HepG2 (cell line): Measurements from ENCODE around the gene FBXO10.
A peak's percentile ranks its signal among the peaks of the same experiment; 100 is the strongest.

Experiments
- ATF7 ChIP-seq, 2 experiments: fragments of 450-650 bp in 1 of 2; sonication (generic) in 1 of 2; formaldehyde crosslinking in 1 of 2; IDR thresholded peaks; 2 replicates each; pipeline versions ENCODE4 v1.4.0 to v1.6.1; 2016 to 2020; ENCODE audit warnings: antibody characterized with exemption in 1 of 2, mild to moderate bottlenecking in 1 of 2, missing genetic modification reagents in 1 of 2
- HDAC6 ChIP-seq: fragments of 200-600 bp; sonication (generic); IDR thresholded peaks from 2 replicates; pipeline ENCODE4 v1.7.0; 2017; ENCODE audit warnings: mild to moderate bottlenecking, antibody characterized with exemption, low read length, low read depth
- MYNN ChIP-seq: sonication (generic); formaldehyde crosslinking; IDR thresholded peaks from 2 replicates; pipeline ENCODE4 v1.4.0; 2020; ENCODE audit warnings: mild to moderate bottlenecking, low read depth, missing genetic modification reagents
- ZBTB7A ChIP-seq: sonication (generic); formaldehyde crosslinking; IDR thresholded peaks from 2 replicates; pipeline ENCODE4 v1.8.0; 2022; ENCODE audit warnings: mild to moderate bottlenecking, missing genetic modification reagents
- ZNF10 ChIP-seq: sonication (generic); formaldehyde crosslinking; IDR thresholded peaks from 2 replicates; pipeline ENCODE4 v1.4.0; 2020; ENCODE audit warnings: mild to moderate bottlenecking, low read depth, missing genetic modification reagents, borderline replicate concordance
- ZNF224 ChIP-seq: sonication (generic); formaldehyde crosslinking; IDR thresholded peaks from 2 replicates; pipeline ENCODE4 v1.5.0; 2020; ENCODE audit warnings: mild to moderate bottlenecking, missing genetic modification reagents
- ZNF562 ChIP-seq: sonication (generic); formaldehyde crosslinking; IDR thresholded peaks from 2 replicates; pipeline ENCODE4 v1.8.0; 2022; ENCODE audit warnings: missing genetic modification reagents, borderline replicate concordance
- TF ChIP-seq, protein P1 (sequence below): sonication (generic); formaldehyde crosslinking; IDR thresholded peaks from 2 replicates; pipeline ENCODE4 v1.5.0; 2020; ENCODE audit warnings: mild to moderate bottlenecking, missing genetic modification reagents, moderate library complexity

DNA sequence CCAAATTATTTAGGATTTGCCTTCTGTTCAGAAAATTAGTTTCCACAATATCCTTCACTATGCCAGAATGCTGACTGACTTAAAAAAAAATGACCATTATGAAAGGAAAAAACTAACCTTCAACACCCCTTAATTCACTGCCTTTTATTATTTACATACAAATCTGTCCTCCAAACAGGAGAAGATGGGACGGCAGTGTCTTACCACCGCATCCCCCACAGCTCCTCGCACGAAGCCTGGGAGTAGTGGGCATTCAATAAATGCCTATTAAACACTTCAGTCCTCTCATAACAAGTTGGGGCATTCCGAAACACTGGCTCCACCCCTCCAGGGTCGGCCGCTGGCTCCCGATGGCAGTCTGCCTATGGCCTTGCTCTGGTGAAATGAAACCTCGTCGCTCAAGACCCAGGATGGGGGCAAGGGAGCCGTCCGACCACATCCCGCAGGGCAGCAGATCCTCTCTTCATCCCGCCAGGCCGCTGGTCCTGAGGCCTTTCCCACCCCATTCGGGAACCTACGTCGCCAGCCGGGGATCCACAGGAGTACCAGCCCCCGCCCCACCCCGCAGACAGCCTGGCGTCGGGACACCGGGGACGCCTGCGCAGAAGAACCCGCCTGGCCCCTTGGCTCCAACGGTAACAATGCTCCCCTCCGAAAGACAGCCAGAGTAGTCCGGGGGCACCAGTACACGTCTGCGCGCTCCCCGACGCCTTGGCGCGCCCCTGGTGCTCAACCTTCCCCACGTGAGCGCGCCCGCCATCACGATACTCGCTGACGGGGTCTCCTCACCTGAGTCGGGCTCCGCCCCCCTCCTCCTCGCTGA, 111.5 kb downstream of the FBXO10 start:
- no peak for TF ChIP-seq MYNN (CRISPR knock-in tag)
- TF ChIP-seq ATF7 (IDR thresholded peaks at IDR 0.05) = no peak
- peak; percentile 7; the same call in 1 of the 2 replicates for TF ChIP-seq ATF7 (CRISPR knock-in tag; IDR thresholded peaks at IDR 0.05)
- TF ChIP-seq ZBTB7A = no peak
- TF ChIP-seq, protein P1, sequence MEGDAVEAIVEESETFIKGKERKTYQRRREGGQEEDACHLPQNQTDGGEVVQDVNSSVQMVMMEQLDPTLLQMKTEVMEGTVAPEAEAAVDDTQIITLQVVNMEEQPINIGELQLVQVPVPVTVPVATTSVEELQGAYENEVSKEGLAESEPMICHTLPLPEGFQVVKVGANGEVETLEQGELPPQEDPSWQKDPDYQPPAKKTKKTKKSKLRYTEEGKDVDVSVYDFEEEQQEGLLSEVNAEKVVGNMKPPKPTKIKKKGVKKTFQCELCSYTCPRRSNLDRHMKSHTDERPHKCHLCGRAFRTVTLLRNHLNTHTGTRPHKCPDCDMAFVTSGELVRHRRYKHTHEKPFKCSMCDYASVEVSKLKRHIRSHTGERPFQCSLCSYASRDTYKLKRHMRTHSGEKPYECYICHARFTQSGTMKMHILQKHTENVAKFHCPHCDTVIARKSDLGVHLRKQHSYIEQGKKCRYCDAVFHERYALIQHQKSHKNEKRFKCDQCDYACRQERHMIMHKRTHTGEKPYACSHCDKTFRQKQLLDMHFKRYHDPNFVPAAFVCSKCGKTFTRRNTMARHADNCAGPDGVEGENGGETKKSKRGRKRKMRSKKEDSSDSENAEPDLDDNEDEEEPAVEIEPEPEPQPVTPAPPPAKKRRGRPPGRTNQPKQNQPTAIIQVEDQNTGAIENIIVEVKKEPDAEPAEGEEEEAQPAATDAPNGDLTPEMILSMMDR = 0 out of 2 replicates have a peak, but pooled peaks have one; percentile 5
- no peak for TF ChIP-seq ZNF10
- peak; percentile 85; the same call in 1 of the 2 replicates for TF ChIP-seq ZNF224 (CRISPR knock-in tag)
- TF ChIP-seq HDAC6 = no peak
- no peak for TF ChIP-seq ZNF562
